ENCODE results near the gene LRRC8D. TPM values are rescaled to one million over a fixed set of nuclear protein-coding genes. Genes with fewer than 3 reads are reported as not detected.

LRRC8D gene
- total and polyA plus RNA-seq, 4 donors = 7.1 to 17.4 (median 14.4) TPM

DNA sequence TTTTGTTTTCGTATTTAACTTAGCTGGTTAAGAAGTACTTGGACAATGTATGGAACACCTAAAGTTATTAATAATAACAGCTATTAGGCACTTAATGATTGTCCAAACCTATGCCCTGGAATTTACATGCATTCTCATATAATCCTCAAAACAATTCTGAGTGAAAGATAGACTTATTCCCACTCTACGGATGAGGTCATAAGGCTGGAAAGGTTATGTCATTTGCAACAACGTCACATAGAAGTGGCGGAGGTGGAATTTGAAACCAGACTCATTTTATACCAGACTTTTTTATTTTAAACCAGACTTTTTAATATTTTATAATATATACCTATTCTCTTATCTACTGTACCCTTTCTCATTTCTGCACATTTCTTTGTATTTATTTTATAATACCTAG lies 8.4 kb downstream of the LRRC8D start:
- Histone ChIP-seq H3K9ac (ENCODE audit: low read depth in 1 of 2, low read length in 2 of 2) (no peak overlapping the region), H3K4me1 (ENCODE audit: control insufficient read depth in 4 of 4, insufficient read depth in 4 of 4, low read length in 3 of 4) (peaks cover 5 to 35% (median 24%) of the 10 kb centered on the region in 4 donors), H3K36me3 (ENCODE audit: control insufficient read depth in 4 of 4, insufficient read depth in 3 of 4, low read depth in 1 of 4, low read length in 3 of 4) (peaks cover 0 to 9% (median 0%) of the 10 kb centered on the region in 4 donors), H3K4me3 (ENCODE audit: low read depth in 1 of 3, low read length in 3 of 3) (no peak overlapping the region), H3K27ac (ENCODE audit: low read depth in 1 of 2, low read length in 2 of 2) (no peak overlapping the region), H3K27me3 (ENCODE audit: control insufficient read depth in 4 of 4, insufficient read depth in 4 of 4, low read length in 3 of 4) (no peaks in the 10 kb centered on the region), H3K9me3 (ENCODE audit: control insufficient read depth in 4 of 4, low read length in 3 of 4) (no peaks in the 10 kb centered on the region)
- WGBS = 96% methylated on average over 4 of the region's 4 CpGs
- TF ChIP-seq, protein P1, sequence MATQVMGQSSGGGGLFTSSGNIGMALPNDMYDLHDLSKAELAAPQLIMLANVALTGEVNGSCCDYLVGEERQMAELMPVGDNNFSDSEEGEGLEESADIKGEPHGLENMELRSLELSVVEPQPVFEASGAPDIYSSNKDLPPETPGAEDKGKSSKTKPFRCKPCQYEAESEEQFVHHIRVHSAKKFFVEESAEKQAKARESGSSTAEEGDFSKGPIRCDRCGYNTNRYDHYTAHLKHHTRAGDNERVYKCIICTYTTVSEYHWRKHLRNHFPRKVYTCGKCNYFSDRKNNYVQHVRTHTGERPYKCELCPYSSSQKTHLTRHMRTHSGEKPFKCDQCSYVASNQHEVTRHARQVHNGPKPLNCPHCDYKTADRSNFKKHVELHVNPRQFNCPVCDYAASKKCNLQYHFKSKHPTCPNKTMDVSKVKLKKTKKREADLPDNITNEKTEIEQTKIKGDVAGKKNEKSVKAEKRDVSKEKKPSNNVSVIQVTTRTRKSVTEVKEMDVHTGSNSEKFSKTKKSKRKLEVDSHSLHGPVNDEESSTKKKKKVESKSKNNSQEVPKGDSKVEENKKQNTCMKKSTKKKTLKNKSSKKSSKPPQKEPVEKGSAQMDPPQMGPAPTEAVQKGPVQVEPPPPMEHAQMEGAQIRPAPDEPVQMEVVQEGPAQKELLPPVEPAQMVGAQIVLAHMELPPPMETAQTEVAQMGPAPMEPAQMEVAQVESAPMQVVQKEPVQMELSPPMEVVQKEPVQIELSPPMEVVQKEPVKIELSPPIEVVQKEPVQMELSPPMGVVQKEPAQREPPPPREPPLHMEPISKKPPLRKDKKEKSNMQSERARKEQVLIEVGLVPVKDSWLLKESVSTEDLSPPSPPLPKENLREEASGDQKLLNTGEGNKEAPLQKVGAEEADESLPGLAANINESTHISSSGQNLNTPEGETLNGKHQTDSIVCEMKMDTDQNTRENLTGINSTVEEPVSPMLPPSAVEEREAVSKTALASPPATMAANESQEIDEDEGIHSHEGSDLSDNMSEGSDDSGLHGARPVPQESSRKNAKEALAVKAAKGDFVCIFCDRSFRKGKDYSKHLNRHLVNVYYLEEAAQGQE (IDR thresholded peaks at IDR 0.05) = no peak
- TF ChIP-seq HNF4G (IDR thresholded peaks at IDR 0.05) (no peak), HNF4A (conservative IDR thresholded peaks at IDR 0.05) (no peak), EGR1 (IDR thresholded peaks at IDR 0.05; ENCODE audit: low read depth in 2 of 2) (no peak), SP1 (IDR thresholded peaks at IDR 0.05) (no peak), FOXA1 (IDR thresholded peaks at IDR 0.05) (no peak), FOXA2 (IDR thresholded peaks at IDR 0.05) (no peak), RXRA (IDR thresholded peaks at IDR 0.05) (no peak), YY1 (IDR thresholded peaks at IDR 0.05) (no peak), RAD21 (IDR thresholded peaks at IDR 0.05) (no peak), GABPA (IDR thresholded peaks at IDR 0.05 in 1 of 2, conservative IDR thresholded peaks at IDR 0.05 in 1 of 2) (no peak), TAF1 (conservative IDR thresholded peaks at IDR 0.05) (no peak), JUND (IDR thresholded peaks at IDR 0.05) (no peak), NR2F2 (IDR thresholded peaks at IDR 0.05) (no peak)
- TF ChIP-seq, protein P2, sequence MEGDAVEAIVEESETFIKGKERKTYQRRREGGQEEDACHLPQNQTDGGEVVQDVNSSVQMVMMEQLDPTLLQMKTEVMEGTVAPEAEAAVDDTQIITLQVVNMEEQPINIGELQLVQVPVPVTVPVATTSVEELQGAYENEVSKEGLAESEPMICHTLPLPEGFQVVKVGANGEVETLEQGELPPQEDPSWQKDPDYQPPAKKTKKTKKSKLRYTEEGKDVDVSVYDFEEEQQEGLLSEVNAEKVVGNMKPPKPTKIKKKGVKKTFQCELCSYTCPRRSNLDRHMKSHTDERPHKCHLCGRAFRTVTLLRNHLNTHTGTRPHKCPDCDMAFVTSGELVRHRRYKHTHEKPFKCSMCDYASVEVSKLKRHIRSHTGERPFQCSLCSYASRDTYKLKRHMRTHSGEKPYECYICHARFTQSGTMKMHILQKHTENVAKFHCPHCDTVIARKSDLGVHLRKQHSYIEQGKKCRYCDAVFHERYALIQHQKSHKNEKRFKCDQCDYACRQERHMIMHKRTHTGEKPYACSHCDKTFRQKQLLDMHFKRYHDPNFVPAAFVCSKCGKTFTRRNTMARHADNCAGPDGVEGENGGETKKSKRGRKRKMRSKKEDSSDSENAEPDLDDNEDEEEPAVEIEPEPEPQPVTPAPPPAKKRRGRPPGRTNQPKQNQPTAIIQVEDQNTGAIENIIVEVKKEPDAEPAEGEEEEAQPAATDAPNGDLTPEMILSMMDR (IDR thresholded peaks at IDR 0.05; ENCODE audit: low read depth, low read length, missing input control) = no peak
- TF ChIP-seq, protein P3, sequence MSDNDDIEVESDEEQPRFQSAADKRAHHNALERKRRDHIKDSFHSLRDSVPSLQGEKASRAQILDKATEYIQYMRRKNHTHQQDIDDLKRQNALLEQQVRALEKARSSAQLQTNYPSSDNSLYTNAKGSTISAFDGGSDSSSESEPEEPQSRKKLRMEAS (IDR thresholded peaks at IDR 0.05) = no peak
- TF ChIP-seq, protein P4, sequence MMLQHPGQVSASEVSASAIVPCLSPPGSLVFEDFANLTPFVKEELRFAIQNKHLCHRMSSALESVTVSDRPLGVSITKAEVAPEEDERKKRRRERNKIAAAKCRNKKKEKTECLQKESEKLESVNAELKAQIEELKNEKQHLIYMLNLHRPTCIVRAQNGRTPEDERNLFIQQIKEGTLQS (IDR thresholded peaks at IDR 0.05) = no peak
- TF ChIP-seq, protein P5, sequence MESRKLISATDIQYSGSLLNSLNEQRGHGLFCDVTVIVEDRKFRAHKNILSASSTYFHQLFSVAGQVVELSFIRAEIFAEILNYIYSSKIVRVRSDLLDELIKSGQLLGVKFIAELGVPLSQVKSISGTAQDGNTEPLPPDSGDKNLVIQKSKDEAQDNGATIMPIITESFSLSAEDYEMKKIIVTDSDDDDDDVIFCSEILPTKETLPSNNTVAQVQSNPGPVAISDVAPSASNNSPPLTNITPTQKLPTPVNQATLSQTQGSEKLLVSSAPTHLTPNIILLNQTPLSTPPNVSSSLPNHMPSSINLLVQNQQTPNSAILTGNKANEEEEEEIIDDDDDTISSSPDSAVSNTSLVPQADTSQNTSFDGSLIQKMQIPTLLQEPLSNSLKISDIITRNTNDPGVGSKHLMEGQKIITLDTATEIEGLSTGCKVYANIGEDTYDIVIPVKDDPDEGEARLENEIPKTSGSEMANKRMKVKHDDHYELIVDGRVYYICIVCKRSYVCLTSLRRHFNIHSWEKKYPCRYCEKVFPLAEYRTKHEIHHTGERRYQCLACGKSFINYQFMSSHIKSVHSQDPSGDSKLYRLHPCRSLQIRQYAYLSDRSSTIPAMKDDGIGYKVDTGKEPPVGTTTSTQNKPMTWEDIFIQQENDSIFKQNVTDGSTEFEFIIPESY (IDR thresholded peaks at IDR 0.05) = no peak
- DNase-seq (ENCODE audit: low spot score) = no peak

Data from liver (tissue), 9 donors.